Fibroblast of the conjunctiva (primary cell): ENCODE measurements around the gene AMACR.
"Not testable (repeated sequence)": the region's sequence is repeated elsewhere in the genome, so short reads cannot be mapped to it uniquely, and the experiment has no call there.

Experiments used
- DNase-seq: peaks from one replicate; pipeline ENCODE4 v3.0.0-alpha.2; 2010; ENCODE audit warnings: low read depth

The AMACR gene

GRCh38 chr5:33968211-33969005, 39.4 kb downstream of the AMACR start:
- DNase-seq, result no peak

GRCh38 chr5:33966805-33967204, 41.0 kb downstream of the AMACR start:
- no peak for DNase-seq

GRCh38 chr5:33964132-33964700, 43.6 kb downstream of the AMACR start:
- no peak for DNase-seq

GRCh38 chr5:33958176-33958575, 49.7 kb downstream of the AMACR start:
- DNase-seq, result no peak

GRCh38 chr5:33957577-33958150, 50.2 kb downstream of the AMACR start:
- no peak for DNase-seq

GRCh38 chr5:33952175-33952574, 55.7 kb downstream of the AMACR start:
- DNase-seq, result not testable (repeated sequence)

- DNase-seq, result no peak
Measured at GRCh38 chr5:33944543-33945132, 63.2 kb downstream of the AMACR start.

GRCh38 chr5:33941090-33941489, 66.8 kb downstream of the AMACR start:
- DNase-seq, result no peak

GRCh38 chr5:33939556-33940262, 68.1 kb downstream of the AMACR start:
- DNase-seq, result no peak

- DNase-seq, result no peak
Measured at GRCh38 chr5:33938881-33939280, 69.0 kb downstream of the AMACR start.

- no peak for DNase-seq
Measured at GRCh38 chr5:33938507-33938796, 69.4 kb downstream of the AMACR start.

GRCh38 chr5:33937707-33938506, 69.9 kb downstream of the AMACR start:
- no peak for DNase-seq

GRCh38 chr5:33937017-33937706, 70.7 kb downstream of the AMACR start:
- no peak for DNase-seq

- no peak for DNase-seq
Measured at GRCh38 chr5:33936381-33937016, 71.4 kb downstream of the AMACR start, which contains the start of gene RXFP3. TSS of gene RXFP3 (plus strand) at chr5:33936386. CDS start at chr5:33936741, 355 bp downstream.
